ENCODE measurements around the gene RGS19.

The RGS19 gene

GRCh38 chr20:64056889-64057627 lies 22.3 kb downstream of the RGS19 start:
- TF ChIP-seq CTCF (conservative IDR thresholded peaks at IDR 0.05; ENCODE audit: low read depth, low read length), result no peak
- no peak overlapping the region for H3K4me3 ChIP-seq (ENCODE audit: low read depth, low read length)

GRCh38 chr20:64056639-64056888 lies 22.8 kb downstream of the RGS19 start:
- TF ChIP-seq CTCF (conservative IDR thresholded peaks at IDR 0.05; ENCODE audit: low read depth, low read length), result no peak
- no peak overlapping the region for H3K4me3 ChIP-seq (ENCODE audit: low read depth, low read length)
- DNase-seq (ENCODE audit: low read depth), result no peak

More at GRCh38 chr20:64056889-64057627, 22.3 kb downstream of the RGS19 start:
- no peak for DNase-seq (ENCODE audit: low read depth)

- H3K4me3 ChIP-seq (ENCODE audit: low read depth, low read length), result no peak overlapping the region
- DNase-seq (ENCODE audit: low read depth), result peak; percentile 36
- TF ChIP-seq CTCF (conservative IDR thresholded peaks at IDR 0.05; ENCODE audit: low read depth, low read length), result no peak
These were observed 23.3 kb downstream of the RGS19 start for GRCh38 chr20:64055893-64056638.

- no peak for TF ChIP-seq CTCF (conservative IDR thresholded peaks at IDR 0.05; ENCODE audit: low read depth, low read length)
- H3K4me3 ChIP-seq (ENCODE audit: low read depth, low read length), result no peak overlapping the region
- no peak for DNase-seq (ENCODE audit: low read depth)
These were observed 23.9 kb downstream of the RGS19 start for GRCh38 chr20:64055396-64055892.

- DNase-seq (ENCODE audit: low read depth), result peak; percentile 53
These were observed 25.3 kb downstream of the RGS19 start for GRCh38 chr20:64053841-64054661.

More at GRCh38 chr20:64053841-64054661, 25.3 kb downstream of the RGS19 start:
- no peak overlapping the region for H3K4me3 ChIP-seq (ENCODE audit: low read depth, low read length)
- peak; percentile 40 for TF ChIP-seq CTCF (conservative IDR thresholded peaks at IDR 0.05; ENCODE audit: low read depth, low read length)
